HepG2 (cell line): ENCODE measurements around the gene TACC2. TPM values are rescaled to one million over a fixed set of nuclear protein-coding genes. Genes with fewer than 3 reads are reported as not detected.

ENCODE experiments used
- ATAC-seq: fragments of 200-7000 bp; cut with Tn5 transposase; 3 replicates; pipeline ENCODE4 v1.9.1; 2020; ENCODE audit warnings: mild to moderate bottlenecking, moderate library complexity
- BruUV-seq: library from RNA; stranded (reverse); fragments of 400-500 nt; replicated peaks from 2 replicates; lab custom pipeline; 2021; lab: Mats Ljungman, UMichigan
- CTCF ChIA-PET: fragments of 300-600 bp; formaldehyde crosslinking; extraction: SDS; loops from one replicate; lab custom pipeline; 2021; ENCODE audit warnings: low total read pairs, inconsistent platforms, low intra/inter-chr PET ratio; lab: Yijun Ruan, JAX
- POLR2A ChIA-PET: fragments of 350-600 bp; sonication (Branson Sonifier 250); formaldehyde crosslinking; loops from one replicate; lab custom pipeline; 2020; ENCODE audit warnings: antibody characterized with exemption, inconsistent platforms; lab: Yijun Ruan, JAX
- DNase-seq: peaks from one replicate; pipeline ENCODE4 v3.0.0-alpha.2; 2015; ENCODE audit warnings: low spot score
- FAIRE-seq: peaks from 3 replicates; lab custom pipeline; 2011; peaks lifted over from hg19 to GRCh38; lab: Jason Lieb, UNC
- H2AFZ ChIP-seq: one replicate; pipeline ENCODE4 v1.6.1; 2011; ENCODE audit warnings: low read length, inconsistent platforms
- H3K27ac ChIP-seq: fragments of 300-600 bp; 3 replicates; pipeline ENCODE4 v1.8.0; 2011; ENCODE audit warnings: mixed run types, mild to moderate bottlenecking, mixed read lengths, low read length, inconsistent platforms; ENCODE audit not compliant: insufficient read depth; ENCODE audit errors: extremely low read length
- H3K27me3 ChIP-seq, 2 experiments: fragments of 200-600 bp in 1 of 2; 2 replicates in 1 of 2; 3 replicates in 1 of 2; pipeline versions ENCODE4 v1.6.0 to v1.8.0; 2011; ENCODE audit warnings: low read length in 2 of 2, mild to moderate bottlenecking in 2 of 2, moderate library complexity in 2 of 2, inconsistent platforms in 1 of 2; ENCODE audit not compliant: insufficient read depth in 2 of 2, control insufficient read depth in 1 of 2
- H3K36me3 ChIP-seq, 2 experiments: fragments of 200-600 bp in 1 of 2; replicated peaks in 1 of 2; 2 replicates in 1 of 2; 3 replicates in 1 of 2; pipeline versions ENCODE4 v1.5.1 to v1.8.0; 2011; ENCODE audit warnings: low read length in 2 of 2, inconsistent platforms in 1 of 2; ENCODE audit not compliant: insufficient read depth in 2 of 2, control insufficient read depth in 1 of 2
- H3K4me1 ChIP-seq: 2 replicates; pipeline ENCODE4 v1.5.1; 2012; ENCODE audit warnings: low read length, inconsistent platforms; ENCODE audit not compliant: insufficient read depth
- H3K4me2 ChIP-seq: 2 replicates; pipeline ENCODE4 v1.6.0; 2011; ENCODE audit warnings: low read depth, low read length, inconsistent platforms
- H3K4me3 ChIP-seq, 3 experiments: fragments of 200-600 bp in 1 of 3; sonication (generic), shearing (Covaris generic) in 1 of 3; replicated peaks in 1 of 3; 2 replicates each; pipeline ENCODE4 v1.5.1; 2011 to 2016; ENCODE audit warnings: low read length in 3 of 3, inconsistent platforms in 2 of 3, low read depth in 2 of 3, mild to moderate bottlenecking in 2 of 3, control low read depth in 1 of 3, mixed read lengths in 1 of 3; ENCODE audit not compliant: insufficient read depth in 1 of 3
- H3K79me2 ChIP-seq: one replicate; pipeline ENCODE4 v1.6.1; 2011; ENCODE audit warnings: low read length, inconsistent platforms; ENCODE audit not compliant: insufficient read depth
- H3K9ac ChIP-seq: 2 replicates; pipeline ENCODE4 v1.6.0; 2011; ENCODE audit warnings: mild to moderate bottlenecking, low read depth, low read length, inconsistent platforms; ENCODE audit not compliant: insufficient read depth
- H3K9me3 ChIP-seq: 2 replicates; pipeline ENCODE4 v1.5.1; 2012; ENCODE audit warnings: mild to moderate bottlenecking, low read length
- H4K20me1 ChIP-seq: 2 replicates; pipeline ENCODE4 v1.6.0; 2011; ENCODE audit warnings: inconsistent platforms, mild to moderate bottlenecking, low read length, moderate library complexity; ENCODE audit not compliant: insufficient read depth
- RBM22 ChIP-seq: fragments of 200-400 bp; formaldehyde crosslinking; optimal IDR thresholded peaks from 2 replicates; pipeline ENCODE3; 2017; ENCODE audit warnings: mild to moderate bottlenecking, low read length, moderate library complexity
- ZHX2 ChIP-seq, 2 experiments: sonication (generic) in 1 of 2; formaldehyde crosslinking in 1 of 2; IDR thresholded peaks; 2 replicates each; pipeline versions ENCODE4 v1.6.1 to v1.9.0; 2014 to 2022; ENCODE audit warnings: antibody characterized with exemption in 1 of 2, borderline replicate concordance in 1 of 2, inconsistent platforms in 1 of 2, low read depth in 1 of 2, missing genetic modification reagents in 1 of 2
- ZNF619 ChIP-seq: sonication (generic); formaldehyde crosslinking; IDR thresholded peaks from 2 replicates; pipeline ENCODE4 v1.4.0; 2020; ENCODE audit warnings: mild to moderate bottlenecking, missing genetic modification reagents
- ZNF75D ChIP-seq: sonication (generic); formaldehyde crosslinking; IDR thresholded peaks from 2 replicates; pipeline ENCODE4 v1.8.1; 2023; ENCODE audit warnings: missing genetic modification reagents, mild to moderate bottlenecking, borderline replicate concordance
- WGBS: methylation state at CpG from one replicate; pipeline ENCODE4 v1.1.6; 2017; ENCODE audit warnings: low lambda C conversion rate; 5-methylcytosine and 5-hydroxymethylcytosine counted together
- in situ Hi-C: cut with HindIII; loops from 2 replicates; pipeline ENCODE4 v1.10.0; 2017; ENCODE audit warnings: low pct_unique_long_range_greater_than_20kb; ENCODE audit not compliant: extremely low pct_ligation_motif_present
- intact Hi-C: fragments of 100-400 bp; cut with micrococcal nuclease; formaldehyde crosslinking; loops from one replicate; pipeline ENCODE4 v1.10.0; 2022; ENCODE audit not compliant: unreplicated experiment
- polyA plus RNA-seq, 8 experiments: library from polyadenylated mRNA; depleted of rRNA in 3 of 8; stranded (reverse) in 7 of 8; unstranded in 1 of 8; fragments of >200 nt; fragmentation: Illumina TruSeq in 4 of 8; extraction: Trizol in 4 of 8; gene quantifications; 2 replicates each; pipeline versions ENCODE4 v1.2.1 to v1.2.3, GENCODE V29; 2011 to 2016; ENCODE audit warnings: low read depth in 4 of 8, missing spikeins in 1 of 8, mixed read lengths in 1 of 8; ENCODE audit not compliant: insufficient read depth in 1 of 8
- total RNA-seq, 5 experiments: library from RNA; depleted of rRNA; stranded (reverse); fragments of >200 nt; fragmentation: Illumina TruSeq; extraction: Trizol; gene quantifications; 2 replicates each; pipeline ENCODE4 v1.2.3, GENCODE V29; 2016; ENCODE audit warnings: low read depth in 1 of 5
- TF ChIP-seq, protein P1 (sequence below): sonication (generic); formaldehyde crosslinking; IDR thresholded peaks from 2 replicates; pipeline ENCODE4 v1.4.0; 2020; ENCODE audit warnings: missing genetic modification reagents

TACC2 gene
- total and polyA plus RNA-seq, 2 of the 13 experiments (the other 11 are each of a cell fraction or from before 2014, with no cell fraction given): 11.8 to 16.0 TPM

DNA sequence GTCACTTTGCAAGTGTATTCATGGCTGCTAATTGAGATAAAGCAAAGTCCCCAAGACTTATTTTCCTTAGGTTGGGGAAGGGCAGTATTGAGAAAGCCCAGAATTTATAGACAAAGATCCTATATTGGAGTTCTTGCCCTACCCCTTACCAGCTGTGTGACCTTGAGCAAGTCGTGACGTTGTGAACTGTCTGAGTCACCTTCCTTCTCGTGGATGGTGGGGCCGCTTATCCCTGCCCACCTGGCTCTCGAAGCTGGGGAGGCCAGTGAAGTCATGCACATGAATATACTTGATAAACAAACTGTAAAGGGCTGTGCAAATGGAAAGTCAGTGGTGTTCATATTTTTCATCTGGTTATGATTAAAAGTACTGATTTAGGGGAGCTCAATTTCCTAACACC lies 127.4 kb downstream of the TACC2 start (continued):
- TF ChIP-seq RBM22 (peak; percentile 76), ZNF75D (CRISPR knock-in tag) (no peak), ZHX2 (IDR thresholded peaks at IDR 0.05; ENCODE audit: low read depth) (no peak), ZHX2 (CRISPR knock-in tag; IDR thresholded peaks at IDR 0.05; ENCODE audit: borderline replicate concordance) (no peak)

DNA sequence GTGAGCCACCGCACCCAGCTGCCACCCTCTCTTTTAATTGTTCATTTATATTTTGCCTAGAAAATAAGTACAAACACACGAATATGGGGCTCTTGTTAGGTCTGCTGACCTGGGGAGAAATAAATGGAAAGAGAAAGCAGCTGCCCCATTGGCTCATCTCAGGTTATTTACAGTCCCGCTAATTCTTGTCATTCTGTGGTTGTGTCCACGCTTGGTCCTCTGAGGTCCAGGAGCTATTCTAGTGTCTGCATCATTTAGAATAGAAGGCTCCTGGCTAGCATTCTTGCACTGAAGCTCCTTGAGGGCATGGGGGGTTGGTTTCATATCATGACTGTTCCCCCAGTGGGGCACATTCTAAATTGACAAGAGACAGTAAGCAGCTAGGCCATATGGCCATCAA lies 128.5 kb downstream of the TACC2 start:
- CTCF ChIA-PET: no interaction called here
- H3K27ac ChIP-seq: no peak overlapping the region
- H3K27me3 ChIP-seq: no peaks in the 10 kb centered on the region
- intact Hi-C loops (no loop called here), in situ Hi-C loops (no loop called here)
- H3K9me3 ChIP-seq: no peaks in the 10 kb centered on the region
- 95% methylated on average over 4 of the region's 4 CpGs for WGBS
- H3K4me1 ChIP-seq: peaks cover 41% of the 10 kb centered on the region
- no peak for ATAC-seq
- H3K36me3 ChIP-seq: peaks cover 3 to 8% of the 10 kb centered on the region in 2 experiments; a peak in 2 of 5 replicates
- H3K4me3 ChIP-seq: no peak overlapping the region
- H3K79me2 ChIP-seq: peaks cover 84% of the 10 kb centered on the region
- H2AFZ ChIP-seq: no peak overlapping the region
- POLR2A ChIA-PET: no interaction called here
- no peak for DNase-seq
- H3K4me2 ChIP-seq: no peak overlapping the region
- FAIRE-seq: no peak
- no TSS peak for BruUV-seq
- peaks cover 3% of the 10 kb centered on the region; the same call in 1 of the 2 replicates for H4K20me1 ChIP-seq
- H3K9ac ChIP-seq: no peak overlapping the region
- TF ChIP-seq ZNF619 (CRISPR knock-in tag): no peak
- TF ChIP-seq, protein P1, sequence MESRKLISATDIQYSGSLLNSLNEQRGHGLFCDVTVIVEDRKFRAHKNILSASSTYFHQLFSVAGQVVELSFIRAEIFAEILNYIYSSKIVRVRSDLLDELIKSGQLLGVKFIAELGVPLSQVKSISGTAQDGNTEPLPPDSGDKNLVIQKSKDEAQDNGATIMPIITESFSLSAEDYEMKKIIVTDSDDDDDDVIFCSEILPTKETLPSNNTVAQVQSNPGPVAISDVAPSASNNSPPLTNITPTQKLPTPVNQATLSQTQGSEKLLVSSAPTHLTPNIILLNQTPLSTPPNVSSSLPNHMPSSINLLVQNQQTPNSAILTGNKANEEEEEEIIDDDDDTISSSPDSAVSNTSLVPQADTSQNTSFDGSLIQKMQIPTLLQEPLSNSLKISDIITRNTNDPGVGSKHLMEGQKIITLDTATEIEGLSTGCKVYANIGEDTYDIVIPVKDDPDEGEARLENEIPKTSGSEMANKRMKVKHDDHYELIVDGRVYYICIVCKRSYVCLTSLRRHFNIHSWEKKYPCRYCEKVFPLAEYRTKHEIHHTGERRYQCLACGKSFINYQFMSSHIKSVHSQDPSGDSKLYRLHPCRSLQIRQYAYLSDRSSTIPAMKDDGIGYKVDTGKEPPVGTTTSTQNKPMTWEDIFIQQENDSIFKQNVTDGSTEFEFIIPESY (CRISPR knock-in tag): peak; percentile 68; the same call in 1 of the 2 replicates
